PC-9 (cell line): ENCODE results near the gene UBE2G2.

Experiments
- CTCF ChIP-seq: fragments of 200-600 bp; sonication (generic); conservative IDR thresholded peaks from 2 replicates; pipeline ENCODE4 v1.6.1; 2017; ENCODE audit warnings: mixed run types, antibody characterized with exemption, mild to moderate bottlenecking, moderate library complexity
- EZH2 ChIP-seq: fragments of 200-600 bp; sonication (generic); IDR thresholded peaks from 2 replicates; pipeline ENCODE4 v1.8.0; 2017; ENCODE audit warnings: antibody characterized with exemption, low read depth

GRCh38 chr21:44732956-44733355 is 68.7 kb downstream of the UBE2G2 start:
- TF ChIP-seq CTCF (no peak), EZH2 (no peak)
